Stimulated activated CD4-positive, alpha-beta T cell treated with anti-CD3 and anti-CD28 coated beads, Interleukin-1b, Interleukin-23, amount 100 ng/mL, for 1 hour (primary cell): Measurements from ENCODE around the gene HMCN1.

Experiments
- DNase-seq, 2 donors: peaks; one replicate each; pipeline ENCODE4 v3.0.0-alpha.2; 2020; ENCODE audit warnings: low read depth in 2 of 2

HMCN1 gene

DNA sequence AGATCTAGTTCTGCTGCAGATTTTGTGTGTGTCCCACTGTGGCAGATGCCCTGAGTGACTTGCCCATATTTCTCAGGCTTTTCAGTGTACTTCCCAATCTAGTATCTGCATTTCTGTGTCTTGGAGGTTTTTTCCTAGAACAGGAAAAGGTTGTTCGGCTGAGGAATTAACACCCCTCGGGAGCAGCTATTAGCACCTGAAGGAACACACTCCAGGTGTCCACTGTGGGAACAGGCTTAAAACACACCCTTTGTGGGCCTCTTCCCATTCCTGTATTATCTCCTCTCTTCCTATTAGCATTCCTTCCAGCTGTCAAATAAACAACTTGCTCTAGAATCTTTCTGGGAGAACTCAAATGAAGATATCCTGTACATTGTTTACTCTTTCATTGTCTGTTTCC is 178.3 kb downstream of the HMCN1 start:
- no peak for DNase-seq

- no peak for DNase-seq
Measured at GRCh38 chr1:185914089-185914488, 179.9 kb downstream of the HMCN1 start.

- DNase-seq: no peak
Measured at GRCh38 chr1:185916861-185917260, 182.7 kb downstream of the HMCN1 start.

GRCh38 chr1:185917646-185918045 is 183.5 kb downstream of the HMCN1 start:
- DNase-seq: no peak

DNA sequence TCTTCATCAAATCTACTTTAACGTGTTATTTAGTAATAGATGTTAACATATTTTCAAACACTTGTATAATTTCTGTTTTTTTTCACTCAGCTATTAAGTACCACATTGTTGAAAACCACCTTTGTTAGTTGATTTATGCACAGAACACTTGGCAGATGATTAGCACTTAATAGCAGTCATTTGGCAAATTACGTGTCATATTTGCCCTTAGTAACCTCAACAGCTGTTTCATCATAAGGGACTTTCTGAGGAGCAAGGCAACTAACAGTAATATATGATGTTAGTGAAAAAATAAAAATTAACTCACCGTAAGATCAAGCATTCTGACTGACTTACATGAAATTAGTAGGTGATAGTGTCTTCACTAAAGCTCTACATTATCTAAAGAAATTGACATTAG is 186.4 kb downstream of the HMCN1 start:
- DNase-seq: no peak

GRCh38 chr1:185921636-185922035 is 187.4 kb downstream of the HMCN1 start:
- no peak for DNase-seq

- no peak for DNase-seq
Measured at GRCh38 chr1:185926588-185926987, 192.4 kb downstream of the HMCN1 start.

GRCh38 chr1:185929776-185930175 is 195.6 kb downstream of the HMCN1 start:
- DNase-seq: no peak

DNA sequence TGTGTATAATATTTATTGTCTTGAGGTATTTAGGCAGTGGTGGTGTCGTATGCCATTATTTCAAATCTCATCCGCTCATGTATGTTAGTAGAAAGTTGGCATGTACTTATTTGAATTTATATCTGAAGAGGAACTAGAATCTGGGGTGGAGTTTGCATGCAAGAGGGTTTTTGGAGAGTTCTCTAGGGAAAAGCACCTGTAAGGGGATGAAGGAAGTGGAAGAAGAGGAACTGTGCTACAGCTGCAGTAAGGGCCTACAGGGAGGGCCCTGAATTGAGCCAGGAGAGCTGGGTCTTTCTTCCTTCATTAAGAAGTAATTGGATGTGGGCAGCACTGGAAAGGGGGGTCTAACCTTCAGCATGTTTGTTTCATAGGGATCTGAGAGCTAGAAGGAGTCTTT is 197.2 kb downstream of the HMCN1 start:
- DNase-seq: no peak

GRCh38 chr1:185933580-185933979 is 199.4 kb downstream of the HMCN1 start:
- no peak for DNase-seq

DNA sequence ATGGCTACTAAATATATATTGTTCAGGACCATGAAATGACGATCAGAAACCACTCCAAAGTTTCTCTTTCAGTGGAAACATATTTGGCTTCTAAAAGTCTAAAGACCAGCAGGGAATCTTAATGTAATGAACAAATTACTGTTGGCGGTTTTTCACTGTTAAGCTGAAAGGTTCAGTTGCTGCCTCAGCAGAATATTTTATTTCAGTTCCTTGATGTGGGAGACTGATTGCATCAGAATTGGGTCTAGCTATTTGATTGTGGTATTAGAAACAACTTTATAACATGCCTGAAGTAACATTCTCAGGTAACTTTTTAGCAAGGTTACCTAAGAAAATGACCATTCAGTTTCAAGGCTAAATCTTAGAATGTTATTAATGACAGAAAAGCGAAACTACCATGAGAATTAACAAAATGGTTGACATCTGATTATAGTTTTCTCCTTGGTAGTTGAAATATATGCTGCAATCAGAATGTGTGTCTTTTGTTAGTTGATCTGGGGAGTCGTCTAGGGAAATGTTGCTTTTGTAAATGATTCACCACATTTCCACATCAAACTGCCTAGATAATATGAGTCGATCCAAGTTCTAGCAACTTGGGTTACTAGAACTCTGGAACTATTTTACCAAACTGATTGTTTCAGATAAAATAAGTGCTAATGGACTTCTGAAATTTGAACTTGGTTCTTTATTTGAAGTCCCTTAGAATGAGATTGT is 200.4 kb downstream of the HMCN1 start:
- no peak for DNase-seq

GRCh38 chr1:185935360-185935759 is 201.2 kb downstream of the HMCN1 start:
- DNase-seq: no peak

GRCh38 chr1:185936641-185937040 is 202.4 kb downstream of the HMCN1 start:
- DNase-seq: no peak

DNA sequence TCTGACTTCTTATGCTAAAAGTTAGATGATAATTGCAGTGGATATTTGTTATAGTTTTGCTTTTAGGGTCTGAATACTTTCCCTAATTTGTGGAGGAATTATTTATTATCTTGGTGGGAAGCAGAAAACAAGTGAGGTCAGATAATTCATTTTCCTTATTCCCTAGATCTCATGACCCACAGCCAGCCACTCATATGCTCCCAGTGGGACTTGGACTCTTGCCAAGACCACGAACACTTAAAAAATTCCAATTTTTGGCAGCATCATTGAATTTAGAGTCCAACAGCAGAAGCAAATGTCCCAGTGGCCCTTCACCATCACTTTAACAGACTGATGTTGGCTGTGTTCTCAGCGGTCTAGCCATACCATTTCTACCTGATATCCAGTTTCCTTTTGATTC is 204.2 kb downstream of the HMCN1 start:
- DNase-seq: no peak

DNA sequence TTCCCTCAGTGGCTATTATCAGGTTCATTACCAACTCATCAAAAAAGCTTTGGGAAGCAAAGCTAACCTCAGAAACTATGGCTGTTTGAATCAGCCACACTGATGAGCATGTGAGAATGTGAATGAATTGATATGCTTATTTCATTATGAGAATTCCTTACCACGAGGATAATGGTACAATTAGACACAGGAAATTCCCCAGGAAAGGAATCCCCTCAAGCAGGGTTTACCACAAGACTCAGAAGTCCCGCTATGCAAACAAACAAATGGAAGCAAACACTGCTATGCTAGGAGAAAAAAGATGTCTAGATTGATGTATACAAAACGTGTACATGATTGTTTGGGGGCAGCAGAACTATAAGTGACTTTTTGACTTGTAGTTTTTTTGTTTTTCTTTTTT is 205.0 kb downstream of the HMCN1 start:
- no peak for DNase-seq

GRCh38 chr1:185942961-185943360 is 208.8 kb downstream of the HMCN1 start:
- no peak for DNase-seq

GRCh38 chr1:185956881-185957280 is 222.7 kb downstream of the HMCN1 start:
- DNase-seq: no peak

- no peak for DNase-seq
Measured at GRCh38 chr1:185957441-185958363, 223.5 kb downstream of the HMCN1 start.

DNA sequence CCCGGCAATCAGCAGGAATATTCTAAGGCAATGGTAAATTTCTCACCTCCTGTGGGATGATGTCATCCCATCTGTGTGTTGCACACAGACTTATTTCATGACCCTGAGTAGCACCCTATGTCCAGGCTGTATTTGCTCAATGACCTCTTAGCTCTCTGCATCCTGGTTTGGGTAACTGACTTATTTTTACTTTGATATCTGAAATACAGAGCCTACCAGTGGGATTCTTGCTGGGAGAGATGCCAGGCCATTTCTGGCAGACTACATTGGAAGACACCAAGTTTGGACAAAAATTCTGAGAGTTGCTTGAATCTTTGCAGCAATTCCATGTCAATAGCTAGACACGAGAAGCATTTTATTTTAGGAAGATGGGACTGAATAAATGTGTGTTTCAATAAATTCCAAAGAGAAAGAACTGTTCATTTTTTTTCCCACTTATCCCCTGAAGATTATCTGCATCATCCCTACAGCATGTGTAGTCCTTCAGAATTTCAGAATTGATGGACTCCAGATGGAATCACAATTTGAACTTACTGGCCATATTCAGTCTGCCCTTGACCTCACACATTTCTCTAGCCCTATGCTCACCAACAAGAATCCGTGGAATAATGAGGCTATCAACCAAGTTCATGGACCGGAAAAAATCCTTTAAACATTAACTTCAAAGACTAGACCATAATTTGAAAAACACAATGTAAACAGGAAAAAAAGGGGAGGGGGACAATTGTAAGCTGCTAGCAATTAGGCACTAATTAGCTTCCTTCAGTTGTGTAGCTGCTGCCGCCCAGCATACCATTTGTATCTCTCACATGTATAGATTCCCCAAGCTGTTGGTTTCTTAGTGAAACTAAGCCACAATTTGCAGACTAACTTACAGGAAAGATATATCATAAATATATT is 226.5 kb downstream of the HMCN1 start:
- DNase-seq: no peak

GRCh38 chr1:185961664-185962063 is 227.5 kb downstream of the HMCN1 start:
- DNase-seq: no peak

DNA sequence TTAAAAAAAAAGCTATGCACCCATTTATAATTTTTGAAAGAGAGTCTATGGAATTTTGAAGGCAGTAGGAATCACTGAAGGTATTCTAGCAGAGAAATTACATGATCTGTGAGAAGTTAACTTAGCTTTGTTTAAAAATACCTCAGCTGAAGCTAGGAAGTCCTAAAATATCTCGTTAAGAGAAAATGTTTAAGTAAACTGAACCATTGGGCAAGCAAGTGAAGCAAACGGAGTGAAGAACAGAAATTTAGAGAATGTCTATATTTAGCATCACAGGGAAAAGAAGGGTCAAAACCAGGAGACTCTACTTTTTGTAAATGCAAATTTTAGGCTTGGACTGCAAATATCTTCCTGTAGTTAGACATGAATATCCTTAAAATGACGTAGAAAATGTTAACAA is 230.8 kb downstream of the HMCN1 start:
- no peak for DNase-seq

DNA sequence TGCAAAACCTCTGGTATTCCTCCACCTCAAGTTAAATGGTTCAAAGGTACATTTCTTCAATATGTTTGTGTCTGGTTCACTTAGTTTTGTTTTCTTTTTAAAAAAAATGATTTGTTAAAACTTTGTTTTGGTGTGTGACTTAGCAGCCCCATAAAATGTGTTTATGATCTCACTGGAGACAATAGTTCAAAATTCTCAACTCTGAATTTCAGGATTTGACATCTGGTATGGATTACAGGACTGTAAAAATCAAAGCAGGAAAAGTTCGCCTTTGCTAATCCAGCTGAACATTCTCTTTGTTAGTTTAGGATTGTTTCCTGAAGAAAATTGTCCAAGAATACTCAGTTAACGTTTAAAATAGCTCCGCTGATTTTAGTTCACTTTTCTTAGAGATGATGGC is 231.7 kb downstream of the HMCN1 start:
- DNase-seq: no peak
